GM18951 (cell line): Measurements from ENCODE around the gene FBXO2.
"Not testable (repeated sequence)": the region's sequence is repeated elsewhere in the genome, so short reads cannot be mapped to it uniquely, and the experiment has no call there.

Experiments used
- POLR2A ChIP-seq: IDR thresholded peaks from 4 replicates; pipeline ENCODE4 v1.6.1; 2011; ENCODE audit warnings: mild to moderate bottlenecking; ENCODE audit not compliant: insufficient read length, insufficient read depth; ENCODE audit errors: extremely low read depth
- in situ Hi-C: fragments of 300-500 bp; cut with MboI; formaldehyde crosslinking; loops from one replicate; pipeline ENCODE4 v1.12.0; 2022; ENCODE audit warnings: low sequenced_read_pairs, mixed read lengths, inconsistent platforms; ENCODE audit not compliant: unreplicated experiment

Gene FBXO2

DNA sequence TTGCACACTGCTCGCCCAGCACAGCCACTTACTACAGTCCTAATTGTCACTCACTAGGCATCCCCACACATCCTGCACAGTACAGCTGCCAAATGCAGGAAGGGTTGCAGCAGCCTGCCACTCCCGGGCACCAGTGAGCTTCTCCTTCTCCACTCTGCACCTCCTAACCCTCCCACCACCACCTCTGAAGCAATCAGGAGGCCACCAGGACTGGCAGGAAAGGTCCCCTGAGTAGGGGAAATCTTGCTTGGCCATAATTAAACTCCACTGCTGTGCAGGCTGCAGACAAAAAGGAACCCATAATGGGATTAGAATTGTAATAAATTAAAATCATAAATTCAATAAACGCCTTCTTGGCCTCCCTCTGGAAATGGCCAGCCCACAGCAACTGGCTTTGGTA lies 31.8 kb downstream of the FBXO2 start:
- TF ChIP-seq POLR2A = no peak
- in situ Hi-C loops = no loop called here

GRCh38 chr1:11620924-11621323 lies 33.3 kb downstream of the FBXO2 start:
- in situ Hi-C loops = no loop called here
- TF ChIP-seq POLR2A = no peak

- TF ChIP-seq POLR2A = no peak
- in situ Hi-C loops = no loop called here
Observed at GRCh38 chr1:11620405-11620804, 33.8 kb downstream of the FBXO2 start.

GRCh38 chr1:11617741-11618140 lies 36.5 kb downstream of the FBXO2 start:
- TF ChIP-seq POLR2A = no peak
- in situ Hi-C loops = loop anchor here (10.0 kb wide), 1 partner anchor 293 kb away; no protein-coding TSS in a partner anchor

DNA sequence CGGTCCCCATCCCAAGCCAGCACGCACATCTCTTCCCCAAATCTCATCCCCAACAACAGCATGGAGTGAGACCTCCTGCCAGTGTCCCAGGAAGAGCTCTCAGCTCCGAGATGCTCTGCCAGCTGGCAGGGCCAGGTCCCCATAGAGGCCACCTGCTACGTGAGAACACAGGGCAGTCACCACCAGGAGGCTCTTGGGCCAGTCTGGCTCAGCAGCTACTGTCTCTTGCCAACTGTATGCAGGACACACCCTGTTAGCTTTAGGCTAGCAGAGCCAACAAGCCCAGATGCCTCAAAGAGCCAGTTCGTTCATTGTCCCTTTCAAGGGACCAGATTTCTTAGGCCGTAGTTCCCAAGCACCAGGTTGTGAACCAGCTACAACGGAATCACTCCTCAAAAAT lies 36.9 kb downstream of the FBXO2 start:
- in situ Hi-C loops = loop anchor here (10.0 kb wide), 1 partner anchor 293 kb away; no protein-coding TSS in a partner anchor
- TF ChIP-seq POLR2A = no peak

GRCh38 chr1:11616766-11617165 lies 37.5 kb downstream of the FBXO2 start:
- no peak for TF ChIP-seq POLR2A
- in situ Hi-C loops = loop anchor here (10.0 kb wide), 1 partner anchor 292 kb away; no protein-coding TSS in a partner anchor

- TF ChIP-seq POLR2A = no peak
- in situ Hi-C loops = loop anchor here (10.0 kb wide), 1 partner anchor 290 kb away; no protein-coding TSS in a partner anchor
Observed at GRCh38 chr1:11615090-11615489, 39.1 kb downstream of the FBXO2 start.

DNA sequence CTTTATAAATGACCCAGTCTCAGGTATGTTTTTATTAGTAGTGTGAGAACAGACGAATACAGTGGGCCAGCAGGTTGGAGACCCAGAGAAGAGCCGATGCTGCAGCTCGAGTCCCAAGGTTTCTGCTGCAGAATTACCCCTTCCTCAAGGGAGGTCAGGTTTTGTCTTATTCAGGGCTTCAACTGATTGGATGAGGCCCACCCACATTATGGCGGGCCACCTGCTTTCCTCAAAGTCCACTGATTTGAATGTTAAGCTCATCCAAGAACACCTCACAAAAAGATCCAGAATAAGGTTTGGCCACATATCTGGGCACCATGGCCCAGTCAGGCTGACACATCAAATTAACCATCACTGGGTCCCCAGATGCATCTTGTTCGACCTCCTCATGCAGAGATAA lies 40.9 kb downstream of the FBXO2 start:
- no peak for TF ChIP-seq POLR2A
- in situ Hi-C loops = loop anchor here (10.0 kb wide), 1 partner anchor 289 kb away; no protein-coding TSS in a partner anchor

GRCh38 chr1:11611638-11612327 lies 42.4 kb downstream of the FBXO2 start:
- TF ChIP-seq POLR2A = no peak
- in situ Hi-C loops = loop anchor here (10.0 kb wide), 1 partner anchor 287 kb away; no protein-coding TSS in a partner anchor

GRCh38 chr1:11610629-11611180 lies 43.5 kb downstream of the FBXO2 start:
- in situ Hi-C loops = loop anchor here (10.0 kb wide), 1 partner anchor 286 kb away; no protein-coding TSS in a partner anchor
- no peak for TF ChIP-seq POLR2A

GRCh38 chr1:11609378-11609777 lies 44.9 kb downstream of the FBXO2 start:
- in situ Hi-C loops = not testable (repeated sequence)

GRCh38 chr1:11608596-11609130 lies 45.6 kb downstream of the FBXO2 start:
- in situ Hi-C loops = not testable (repeated sequence)

DNA sequence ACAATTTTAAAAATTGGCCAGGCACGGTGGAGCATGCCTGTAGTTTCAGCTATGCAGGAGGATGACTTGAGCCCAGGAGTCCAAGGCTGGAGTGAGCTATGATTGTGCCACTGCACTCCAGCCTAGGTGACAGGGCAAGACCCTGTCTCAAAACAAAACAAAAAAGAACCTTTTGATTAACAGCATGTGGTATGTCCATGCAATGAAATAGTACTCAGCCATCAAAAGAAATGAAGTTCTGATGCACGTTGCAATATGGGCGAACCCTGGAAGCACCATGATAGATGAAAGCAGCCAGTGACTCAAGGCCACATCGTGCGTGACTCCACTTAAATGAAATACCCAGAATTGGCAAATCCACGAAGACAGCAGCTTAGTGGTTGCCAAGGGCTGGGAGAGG lies 47.5 kb downstream of the FBXO2 start:
- in situ Hi-C loops = no loop called here
- no peak for TF ChIP-seq POLR2A

- TF ChIP-seq POLR2A = no peak
- in situ Hi-C loops = no loop called here
Observed at GRCh38 chr1:11602981-11603380, 51.2 kb downstream of the FBXO2 start.
